ENCODE results near the gene RAB3D. TPM values are rescaled to one million over a fixed set of nuclear protein-coding genes. Genes with fewer than 3 reads are reported as not detected.

RAB3D gene
- total and polyA plus RNA-seq, 2 experiments from 2014 or later: 3.8 to 21.2 TPM

DNA sequence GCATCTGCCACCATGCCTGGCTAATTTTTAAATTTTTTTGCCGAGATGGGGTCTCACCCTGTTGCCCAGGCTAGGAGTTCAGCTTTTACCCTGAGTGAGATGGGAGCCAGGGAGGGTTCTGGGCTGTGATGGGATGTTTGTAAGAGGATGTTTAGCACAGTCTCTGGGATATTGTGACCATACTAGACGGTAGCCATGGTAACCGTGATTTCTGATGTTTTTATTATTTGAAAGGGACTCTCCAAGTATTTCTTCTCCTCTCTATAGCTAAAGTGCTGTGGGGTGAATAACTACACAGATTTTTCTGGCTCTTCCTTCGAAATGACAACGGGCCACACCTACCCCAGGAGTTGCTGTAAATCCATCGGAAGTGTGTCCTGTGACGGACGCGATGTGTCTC lies 33.1 kb downstream of the RAB3D start (continued):
- TF ChIP-seq, protein P1, sequence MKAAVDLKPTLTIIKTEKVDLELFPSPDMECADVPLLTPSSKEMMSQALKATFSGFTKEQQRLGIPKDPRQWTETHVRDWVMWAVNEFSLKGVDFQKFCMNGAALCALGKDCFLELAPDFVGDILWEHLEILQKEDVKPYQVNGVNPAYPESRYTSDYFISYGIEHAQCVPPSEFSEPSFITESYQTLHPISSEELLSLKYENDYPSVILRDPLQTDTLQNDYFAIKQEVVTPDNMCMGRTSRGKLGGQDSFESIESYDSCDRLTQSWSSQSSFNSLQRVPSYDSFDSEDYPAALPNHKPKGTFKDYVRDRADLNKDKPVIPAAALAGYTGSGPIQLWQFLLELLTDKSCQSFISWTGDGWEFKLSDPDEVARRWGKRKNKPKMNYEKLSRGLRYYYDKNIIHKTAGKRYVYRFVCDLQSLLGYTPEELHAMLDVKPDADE (IDR thresholded peaks at IDR 0.05): no peak
- no peak for TF ChIP-seq JUNB (IDR thresholded peaks at IDR 0.05; ENCODE audit: unreplicated experiment)
- no peak for TF ChIP-seq EZH2phosphoT487 (IDR thresholded peaks at IDR 0.05; ENCODE audit: unreplicated experiment)
- TF ChIP-seq ZNF331 (CRISPR knock-in tag; IDR thresholded peaks at IDR 0.05; ENCODE audit: low read depth): no peak
- TF ChIP-seq, protein P2, sequence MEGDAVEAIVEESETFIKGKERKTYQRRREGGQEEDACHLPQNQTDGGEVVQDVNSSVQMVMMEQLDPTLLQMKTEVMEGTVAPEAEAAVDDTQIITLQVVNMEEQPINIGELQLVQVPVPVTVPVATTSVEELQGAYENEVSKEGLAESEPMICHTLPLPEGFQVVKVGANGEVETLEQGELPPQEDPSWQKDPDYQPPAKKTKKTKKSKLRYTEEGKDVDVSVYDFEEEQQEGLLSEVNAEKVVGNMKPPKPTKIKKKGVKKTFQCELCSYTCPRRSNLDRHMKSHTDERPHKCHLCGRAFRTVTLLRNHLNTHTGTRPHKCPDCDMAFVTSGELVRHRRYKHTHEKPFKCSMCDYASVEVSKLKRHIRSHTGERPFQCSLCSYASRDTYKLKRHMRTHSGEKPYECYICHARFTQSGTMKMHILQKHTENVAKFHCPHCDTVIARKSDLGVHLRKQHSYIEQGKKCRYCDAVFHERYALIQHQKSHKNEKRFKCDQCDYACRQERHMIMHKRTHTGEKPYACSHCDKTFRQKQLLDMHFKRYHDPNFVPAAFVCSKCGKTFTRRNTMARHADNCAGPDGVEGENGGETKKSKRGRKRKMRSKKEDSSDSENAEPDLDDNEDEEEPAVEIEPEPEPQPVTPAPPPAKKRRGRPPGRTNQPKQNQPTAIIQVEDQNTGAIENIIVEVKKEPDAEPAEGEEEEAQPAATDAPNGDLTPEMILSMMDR (conservative IDR thresholded peaks at IDR 0.05; ENCODE audit: low read depth in 2 of 2): no peak
- TF ChIP-seq POLR2AphosphoS5 (IDR thresholded peaks at IDR 0.05; ENCODE audit: low read depth): no peak
- TF ChIP-seq CREB1 (CRISPR knock-in tag; IDR thresholded peaks at IDR 0.05; ENCODE audit: low read depth): no peak
- no peak for TF ChIP-seq REST (IDR thresholded peaks at IDR 0.05; ENCODE audit: unreplicated experiment)

- H3K27me3 ChIP-seq (ENCODE audit: insufficient read depth): no peaks in the 10 kb centered on the region
- H3K27ac Mint-ChIP-seq: no peak overlapping the region
- peaks cover under 1% of the 10 kb centered on the region; the same call in 2 of the 3 replicates for H3K9me3 Mint-ChIP-seq
- no peak overlapping the region for H3K4me3 Mint-ChIP-seq
- H3K4me2 ChIP-seq: no peak overlapping the region
- H3K27ac ChIP-seq (ENCODE audit: low read depth): no peak overlapping the region
- ATAC-seq: no peak
- H3K36me3 ChIP-seq (ENCODE audit: insufficient read depth): no peaks in the 10 kb centered on the region
- H3K9me2 ChIP-seq (ENCODE audit: insufficient read depth): no peaks in the 10 kb centered on the region
- no peaks in the 10 kb centered on the region for H3K4me1 ChIP-seq (ENCODE audit: insufficient read depth)
- no peaks in the 10 kb centered on the region for H3K4me1 Mint-ChIP-seq
- no peaks in the 10 kb centered on the region for H3F3A ChIP-seq (replicated peaks; ENCODE audit: low read depth)
- H2AFZ ChIP-seq: no peak overlapping the region
- H3K4me3 ChIP-seq: no peak overlapping the region
- H4K20me1 ChIP-seq (replicated peaks; ENCODE audit: insufficient read depth): no peaks in the 10 kb centered on the region
- peaks cover 3% of the 10 kb centered on the region for H3K27me3 Mint-ChIP-seq (ENCODE audit: insufficient read depth, low read depth, poor library complexity)
- no peaks in the 10 kb centered on the region for H3K36me3 Mint-ChIP-seq (ENCODE audit: low read depth)
- DNase-seq (ENCODE audit: low spot score): no peak
- no peaks in the 10 kb centered on the region for H3K79me2 ChIP-seq (replicated peaks; ENCODE audit: insufficient read depth)
- TF ChIP-seq STAT1 (IDR thresholded peaks at IDR 0.05; ENCODE audit: unreplicated experiment): no peak
- no peak for TF ChIP-seq JUNB (IDR thresholded peaks at IDR 0.05; ENCODE audit: unreplicated experiment)
- TF ChIP-seq ZNF462 (CRISPR knock-in tag; IDR thresholded peaks at IDR 0.05): no peak
- no peak for TF ChIP-seq EZH2phosphoT487 (IDR thresholded peaks at IDR 0.05; ENCODE audit: unreplicated experiment)
- TF ChIP-seq, protein P1 (IDR thresholded peaks at IDR 0.05): no peak
- no peak for TF ChIP-seq ZNF331 (CRISPR knock-in tag; IDR thresholded peaks at IDR 0.05; ENCODE audit: low read depth)
- TF ChIP-seq POLR2AphosphoS5 (IDR thresholded peaks at IDR 0.05; ENCODE audit: low read depth): no peak
- TF ChIP-seq EZH2 (IDR thresholded peaks at IDR 0.05; ENCODE audit: low read depth, unreplicated experiment): no peak
These were observed 34.5 kb downstream of the RAB3D start for GRCh38 chr19:11304936-11305335.
